SU-DHL-6 (cell line): Measurements from ENCODE around the gene POLR2H.

Source experiments
- CTCF ChIP-seq: fragments of 200-600 bp; sonication (generic); IDR thresholded peaks from one replicate; pipeline ENCODE4 v1.5.1; 2017; ENCODE audit warnings: antibody characterized with exemption, mild to moderate bottlenecking, low read length, moderate library complexity; ENCODE audit not compliant: insufficient read depth, poor library complexity, severe bottlenecking
- EZH2phosphoT487 ChIP-seq: fragments of 200-600 bp; sonication (generic), shearing (Covaris generic); conservative IDR thresholded peaks from 2 replicates; pipeline ENCODE4 v1.6.1; 2018; ENCODE audit warnings: mild to moderate bottlenecking, antibody characterized with exemption, low read length, moderate library complexity, mixed read lengths

GRCh38 chr3:184315871-184316661 is 45.4 kb upstream of the POLR2H start:
- TF ChIP-seq CTCF, result no peak
- TF ChIP-seq EZH2phosphoT487, result no peak
